KMS-11 (cell line): ENCODE data around the gene MS4A15.

ENCODE experiments used
- H2AFZ ChIP-seq: fragments of 200-600 bp; sonication (generic); 2 replicates; pipeline ENCODE4 v1.6.1; 2016; ENCODE audit warnings: antibody characterized with exemption, mixed run types, low read depth
- H3K27ac ChIP-seq: fragments of 200-600 bp; sonication (generic); 2 replicates; pipeline ENCODE4 v1.6.1; 2016; ENCODE audit warnings: mild to moderate bottlenecking, mixed run types
- H3K27me3 ChIP-seq: fragments of 200-600 bp; sonication (generic); 2 replicates; pipeline ENCODE4 v1.6.1; 2017; ENCODE audit warnings: mild to moderate bottlenecking, low read depth, mixed run types, moderate library complexity; ENCODE audit not compliant: insufficient read depth
- H3K36me3 ChIP-seq: fragments of 200-600 bp; sonication (generic); 2 replicates; pipeline ENCODE4 v1.6.1; 2017; ENCODE audit warnings: mild to moderate bottlenecking, mixed run types; ENCODE audit not compliant: insufficient read depth
- H3K4me1 ChIP-seq: fragments of 200-600 bp; sonication (generic); 2 replicates; pipeline ENCODE4 v1.6.1; 2016; ENCODE audit warnings: mild to moderate bottlenecking, low read depth, mixed run types; ENCODE audit not compliant: poor library complexity, severe bottlenecking
- H3K4me2 ChIP-seq: fragments of 200-600 bp; sonication (generic); 2 replicates; pipeline ENCODE4 v1.7.0; 2016; ENCODE audit warnings: mild to moderate bottlenecking, mixed run types
- H3K4me3 ChIP-seq: fragments of 200-600 bp; sonication (generic); IDR thresholded peaks from 2 replicates; pipeline ENCODE4 v1.6.1; 2017; ENCODE audit warnings: low read depth, low read length, mixed read lengths; ENCODE audit not compliant: insufficient read depth
- H3K79me2 ChIP-seq: fragments of 200-600 bp; sonication (generic); 2 replicates; pipeline ENCODE4 v1.6.1; 2016; ENCODE audit warnings: low read depth, mixed run types; ENCODE audit not compliant: insufficient read depth
- H3K9ac ChIP-seq: fragments of 200-600 bp; sonication (generic); 2 replicates; pipeline ENCODE4 v1.6.1; 2016; ENCODE audit warnings: mild to moderate bottlenecking, mixed run types
- H4K20me1 ChIP-seq: fragments of 200-600 bp; sonication (generic); 2 replicates; pipeline ENCODE4 v1.6.1; 2016; ENCODE audit warnings: mild to moderate bottlenecking, mixed run types; ENCODE audit not compliant: insufficient read depth
- CTCF ChIP-seq: fragments of 200-600 bp; sonication (generic); conservative IDR thresholded peaks from 2 replicates; pipeline ENCODE4 v1.6.1; 2017; ENCODE audit warnings: low read depth, mild to moderate bottlenecking, antibody characterized with exemption, low read length, moderate library complexity, mixed read lengths

MS4A15 gene

GRCh38 chr11:60724420-60724819 is 32.2 kb upstream of the MS4A15 start, which contains the start of gene MS4A18:
Gene MS4A18 (plus strand): TSS chr11:60724720.
- Histone ChIP-seq H3K36me3 (no peaks in the 10 kb centered on the region), H3K4me2 (no peak within 1 kb of the TSS), H3K79me2 (no peaks in the 10 kb centered on the region), H3K27me3 (no peaks in the 10 kb centered on the region), H4K20me1 (no peaks in the 10 kb centered on the region), H3K4me3 (no peak within 1 kb of the TSS), H3K27ac (no peak within 1 kb of the TSS), H2AFZ (no peak within 1 kb of the TSS), H3K4me1 (no peaks in the 10 kb centered on the region), H3K9ac (no peak within 1 kb of the TSS)
- no peak for TF ChIP-seq CTCF

- H3K36me3 ChIP-seq: no peaks in the 10 kb centered on the region
- no peak overlapping the region for H3K4me2 ChIP-seq
- H2AFZ ChIP-seq: no peak overlapping the region
- H3K9ac ChIP-seq: no peak overlapping the region
- no peak for TF ChIP-seq CTCF
- H3K79me2 ChIP-seq: no peaks in the 10 kb centered on the region
- no peak overlapping the region for H3K4me3 ChIP-seq
- H3K27me3 ChIP-seq: no peaks in the 10 kb centered on the region
- no peaks in the 10 kb centered on the region for H3K4me1 ChIP-seq
- H3K27ac ChIP-seq: no peak overlapping the region
- H4K20me1 ChIP-seq: no peaks in the 10 kb centered on the region
Measured at GRCh38 chr11:60725592-60725991, 31.1 kb upstream of the MS4A15 start.

GRCh38 chr11:60731586-60731985 is 25.1 kb upstream of the MS4A15 start:
- Histone ChIP-seq H4K20me1 (no peaks in the 10 kb centered on the region), H3K27ac (no peak overlapping the region), H3K4me2 (no peak overlapping the region), H3K9ac (no peak overlapping the region), H2AFZ (no peak overlapping the region), H3K4me3 (no peak overlapping the region), H3K36me3 (no peaks in the 10 kb centered on the region), H3K79me2 (no peaks in the 10 kb centered on the region), H3K27me3 (no peaks in the 10 kb centered on the region), H3K4me1 (no peaks in the 10 kb centered on the region)
- no peak for TF ChIP-seq CTCF

GRCh38 chr11:60734279-60734678 is 22.4 kb upstream of the MS4A15 start:
- H3K79me2 ChIP-seq: no peaks in the 10 kb centered on the region
- H3K4me1 ChIP-seq: no peaks in the 10 kb centered on the region
- H3K36me3 ChIP-seq: no peaks in the 10 kb centered on the region
- H4K20me1 ChIP-seq: no peaks in the 10 kb centered on the region
- no peaks in the 10 kb centered on the region for H3K27me3 ChIP-seq
- H2AFZ ChIP-seq: no peak overlapping the region
- H3K4me3 ChIP-seq: no peak overlapping the region
- H3K27ac ChIP-seq: no peak overlapping the region
- H3K9ac ChIP-seq: no peak overlapping the region
- H3K4me2 ChIP-seq: no peak overlapping the region
- TF ChIP-seq CTCF: no peak

- H2AFZ ChIP-seq: no peak overlapping the region
- no peaks in the 10 kb centered on the region for H3K27me3 ChIP-seq
- no peak overlapping the region for H3K4me3 ChIP-seq
- no peak for TF ChIP-seq CTCF
- H3K4me1 ChIP-seq: no peaks in the 10 kb centered on the region
- H3K79me2 ChIP-seq: no peaks in the 10 kb centered on the region
- no peak overlapping the region for H3K4me2 ChIP-seq
- H3K9ac ChIP-seq: no peak overlapping the region
- no peaks in the 10 kb centered on the region for H3K36me3 ChIP-seq
- no peak overlapping the region for H3K27ac ChIP-seq
- no peaks in the 10 kb centered on the region for H4K20me1 ChIP-seq
Measured at GRCh38 chr11:60739114-60739513, 17.6 kb upstream of the MS4A15 start.
